ENCODE measurements around the gene C1QTNF8. TPM values are rescaled to one million over a fixed set of nuclear protein-coding genes. Genes with fewer than 3 reads are reported as not detected.

Gene C1QTNF8
- total RNA-seq, 1 donor from 2014 or later, result not detected

DNA sequence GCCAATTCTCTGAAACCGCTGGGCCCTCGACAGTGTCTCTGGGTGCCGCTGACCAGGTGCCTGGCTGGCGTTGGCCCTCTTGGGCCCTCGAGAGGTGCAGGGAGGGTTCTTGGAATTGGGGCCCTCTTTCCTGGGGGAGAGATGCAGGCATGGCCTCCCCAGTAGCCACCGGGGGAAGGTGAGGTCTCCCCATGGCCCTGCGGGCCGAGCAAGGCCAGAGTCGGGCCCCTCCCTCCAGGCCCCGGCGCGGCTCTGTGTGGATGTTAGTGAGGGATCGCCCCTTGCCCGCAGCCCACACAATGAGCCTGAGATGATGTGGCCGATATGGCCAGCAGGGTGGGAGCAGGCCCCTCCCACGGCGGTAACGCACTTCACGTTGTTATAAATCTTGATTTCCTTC lies 23.1 kb upstream of the C1QTNF8 start:
- DNase-seq (no peak), ATAC-seq (no peak)
- Histone ChIP-seq H3K4me1 (no peaks in the 10 kb centered on the region), H3K4me3 (no peak overlapping the region), H3K9me3 (no peaks in the 10 kb centered on the region), H3K27ac (no peak overlapping the region), H3K36me3 (no peaks in the 10 kb centered on the region), H3K27me3 (ENCODE audit: low read depth) (peaks cover 56% of the 10 kb centered on the region)
- intact Hi-C loops (cut with DNase I), result no loop called here
- no peak for TF ChIP-seq CTCF (IDR thresholded peaks at IDR 0.05)

- Histone ChIP-seq H3K27ac (no peak overlapping the region), H3K36me3 (no peaks in the 10 kb centered on the region), H3K4me3 (no peak overlapping the region), H3K27me3 (ENCODE audit: low read depth) (peaks cover 51% of the 10 kb centered on the region), H3K4me1 (no peaks in the 10 kb centered on the region), H3K9me3 (no peaks in the 10 kb centered on the region)
- DNase-seq (no peak), ATAC-seq (no peak)
- TF ChIP-seq CTCF (IDR thresholded peaks at IDR 0.05), result no peak
- intact Hi-C loops (cut with DNase I), result no loop called here
Observed at GRCh38 chr16:1117926-1118325, 21.9 kb upstream of the C1QTNF8 start.

GRCh38 chr16:1117176-1117900 lies 21.3 kb upstream of the C1QTNF8 start:
- Histone ChIP-seq H3K36me3 (no peaks in the 10 kb centered on the region), H3K27me3 (ENCODE audit: low read depth) (peaks cover 54% of the 10 kb centered on the region), H3K4me3 (no peak overlapping the region), H3K27ac (no peak overlapping the region), H3K9me3 (no peaks in the 10 kb centered on the region), H3K4me1 (no peaks in the 10 kb centered on the region)
- no peak for DNase-seq
- TF ChIP-seq CTCF (IDR thresholded peaks at IDR 0.05), result no peak
- intact Hi-C loops (cut with DNase I), result no loop called here
- no peak for ATAC-seq

DNA sequence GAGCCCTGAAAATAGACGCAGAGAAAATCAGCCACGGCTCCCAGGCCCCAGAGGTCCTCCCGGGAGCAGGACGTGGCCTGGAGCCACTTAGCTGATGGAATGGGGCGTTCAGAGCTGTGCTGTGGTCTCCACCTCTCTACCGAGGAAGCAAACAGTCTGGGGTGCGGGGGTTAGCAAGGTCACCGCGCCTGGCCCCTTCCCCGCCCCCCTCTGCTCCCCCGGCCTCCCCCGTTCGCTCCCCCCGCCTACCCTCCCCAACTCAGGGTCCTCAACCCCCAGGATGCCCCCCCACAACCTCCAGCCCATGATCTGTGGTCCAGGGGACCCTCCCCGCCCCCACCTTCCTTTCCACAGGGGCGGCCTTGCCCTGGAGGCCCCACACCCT lies 20.6 kb upstream of the C1QTNF8 start:
- no peaks in the 10 kb centered on the region for H3K9me3 ChIP-seq
- H3K4me1 ChIP-seq, result no peaks in the 10 kb centered on the region
- no peak for ATAC-seq
- no peaks in the 10 kb centered on the region for H3K36me3 ChIP-seq
- H3K4me3 ChIP-seq, result no peak overlapping the region
- DNase-seq, result no peak
- H3K27ac ChIP-seq, result no peak overlapping the region
- peaks cover 57% of the 10 kb centered on the region for H3K27me3 ChIP-seq (ENCODE audit: low read depth)
- intact Hi-C loops (cut with DNase I), result no loop called here
- TF ChIP-seq CTCF (IDR thresholded peaks at IDR 0.05), result no peak

GRCh38 chr16:1113889-1114526 lies 18.0 kb upstream of the C1QTNF8 start:
- no peaks in the 10 kb centered on the region for H3K9me3 ChIP-seq
- no peaks in the 10 kb centered on the region for H3K4me1 ChIP-seq
- ATAC-seq, result no peak
- no peak overlapping the region for H3K4me3 ChIP-seq
- H3K36me3 ChIP-seq, result no peaks in the 10 kb centered on the region
- TF ChIP-seq CTCF (IDR thresholded peaks at IDR 0.05), result no peak
- peaks cover 49% of the 10 kb centered on the region for H3K27me3 ChIP-seq (ENCODE audit: low read depth)
- H3K27ac ChIP-seq, result no peak overlapping the region
- DNase-seq, result no peak
- intact Hi-C loops (cut with DNase I), result no loop called here
